IMR-90 (cell line): ENCODE results near the gene ERC2. TPM values are rescaled to one million over a fixed set of nuclear protein-coding genes. Genes with fewer than 3 reads are reported as not detected.

Source experiments
- ATAC-seq: fragments of 200-7000 bp; cut with Tn5 transposase; 2 replicates; pipeline ENCODE4 v1.9.1; 2020; ENCODE audit warnings: low read depth, mild to moderate bottlenecking, moderate library complexity
- BruUV-seq: library from RNA; stranded (reverse); fragments of 400-500 nt; replicated peaks from 2 replicates; lab custom pipeline; 2021; lab: Mats Ljungman, UMichigan
- CTCF ChIA-PET: fragments of 300-600 bp; formaldehyde crosslinking; extraction: SDS; loops from one replicate; lab custom pipeline; 2021; ENCODE audit warnings: antibody characterized with exemption; lab: Yijun Ruan, JAX
- POLR2A ChIA-PET: fragments of 300-600 bp; sonication (Branson Sonifier 250); formaldehyde crosslinking; loops from one replicate; lab custom pipeline; 2022; ENCODE audit warnings: antibody characterized with exemption; ENCODE audit not compliant: unreplicated experiment; lab: Charles Lee
- DNase-seq: peaks from one replicate; pipeline ENCODE4 v3.0.0; 2013
- H2AFZ ChIP-seq: replicated peaks from 2 replicates; pipeline ENCODE3; 2013; ENCODE audit warnings: low read length, mild to moderate bottlenecking; ENCODE audit not compliant: poor library complexity
- H2AK5ac ChIP-seq: 2 replicates; pipeline ENCODE4 v1.6.1; 2013; ENCODE audit warnings: low read depth, low read length, inconsistent platforms
- H2AK9ac ChIP-seq: replicated peaks from 2 replicates; pipeline ENCODE3; 2013; ENCODE audit warnings: mild to moderate bottlenecking, low read depth, low read length, moderate library complexity; ENCODE audit not compliant: poor library complexity
- H2BK120ac ChIP-seq: 2 replicates; pipeline ENCODE4 v1.6.1; 2013; ENCODE audit warnings: low read depth, low read length, inconsistent platforms
- H2BK15ac ChIP-seq: 3 replicates; pipeline ENCODE4 v1.6.1; 2013; ENCODE audit warnings: low read depth, low read length, inconsistent platforms
- H2BK20ac ChIP-seq: 2 replicates; pipeline ENCODE4 v1.6.1; 2013; ENCODE audit warnings: low read depth, mild to moderate bottlenecking, inconsistent platforms, low read length, moderate library complexity
- H2BK5ac ChIP-seq: 2 replicates; pipeline ENCODE4 v1.6.1; 2013; ENCODE audit warnings: mild to moderate bottlenecking, low read depth, low read length, inconsistent platforms; ENCODE audit not compliant: poor library complexity, severe bottlenecking
- H3K14ac ChIP-seq: replicated peaks from 2 replicates; pipeline ENCODE4 v1.6.1; 2013; ENCODE audit warnings: low read depth, low read length, inconsistent platforms
- H3K18ac ChIP-seq: 2 replicates; pipeline ENCODE4 v1.6.1; 2013; ENCODE audit warnings: low read depth, low read length, control low read depth
- H3K23ac ChIP-seq: 2 replicates; pipeline ENCODE4 v1.6.1; 2013; ENCODE audit warnings: low read depth, low read length, inconsistent platforms
- H3K27ac ChIP-seq: 2 replicates; pipeline ENCODE4 v1.5.1; 2013; ENCODE audit warnings: mild to moderate bottlenecking, control low read depth, low read length; ENCODE audit not compliant: insufficient read depth
- H3K27me3 ChIP-seq: 2 replicates; pipeline ENCODE4 v1.6.1; 2013; ENCODE audit warnings: low read length; ENCODE audit not compliant: control insufficient read depth, insufficient read depth
- H3K36me3 ChIP-seq: 2 replicates; pipeline ENCODE4 v1.6.1; 2013; ENCODE audit warnings: low read length, mixed read lengths; ENCODE audit not compliant: control insufficient read depth, insufficient read depth
- H3K4ac ChIP-seq: 2 replicates; pipeline ENCODE4 v1.6.1; 2013; ENCODE audit warnings: low read depth, low read length, inconsistent platforms
- H3K4me1 ChIP-seq: 2 replicates; pipeline ENCODE4 v1.6.1; 2013; ENCODE audit warnings: low read length, mixed read lengths; ENCODE audit not compliant: control insufficient read depth, insufficient read depth
- H3K4me2 ChIP-seq: 2 replicates; pipeline ENCODE4 v1.6.1; 2013; ENCODE audit warnings: low read depth, mild to moderate bottlenecking, control low read depth, low read length, moderate library complexity
- H3K4me3 ChIP-seq: 2 replicates; pipeline ENCODE4 v1.5.1; 2013; ENCODE audit warnings: low read depth, mild to moderate bottlenecking, control low read depth, low read length, moderate library complexity; ENCODE audit not compliant: insufficient read depth
- H3K56ac ChIP-seq: 2 replicates; pipeline ENCODE4 v1.6.1; 2013; ENCODE audit warnings: low read length, inconsistent platforms; ENCODE audit not compliant: insufficient read depth; ENCODE audit errors: extremely low read depth
- H3K79me1 ChIP-seq, 2 experiments: 2 replicates each; pipeline ENCODE4 v1.6.1; 2013; ENCODE audit warnings: low read length in 2 of 2, inconsistent platforms in 1 of 2, low read depth in 1 of 2
- H3K9ac ChIP-seq: 2 replicates; pipeline ENCODE4 v1.6.1; 2013; ENCODE audit warnings: low read depth, low read length, control low read depth
- H3K9me1 ChIP-seq: 2 replicates; pipeline ENCODE4 v1.6.1; 2013; ENCODE audit warnings: low read length, inconsistent platforms; ENCODE audit not compliant: insufficient read depth
- H3K9me3 ChIP-seq: 2 replicates; pipeline ENCODE4 v1.6.1; 2013; ENCODE audit warnings: low read length; ENCODE audit not compliant: control insufficient read depth, insufficient read depth
- H4K20me1 ChIP-seq: 2 replicates; pipeline ENCODE4 v1.6.1; 2013; ENCODE audit warnings: low read length, inconsistent platforms; ENCODE audit not compliant: insufficient read depth
- H4K5ac ChIP-seq: 2 replicates; pipeline ENCODE4 v1.6.1; 2013; ENCODE audit warnings: mild to moderate bottlenecking, low read depth, low read length, control low read depth
- H4K8ac ChIP-seq, 2 experiments: 2 replicates each; pipeline ENCODE4 v1.6.1; 2013; ENCODE audit warnings: low read depth in 2 of 2, low read length in 2 of 2, control low read depth in 1 of 2, inconsistent platforms in 1 of 2
- H4K91ac ChIP-seq: 2 replicates; pipeline ENCODE4 v1.6.1; 2013; ENCODE audit warnings: low read depth, low read length, inconsistent platforms; ENCODE audit not compliant: insufficient read depth
- BHLHE40 ChIP-seq: fragments of 150-350 bp; IDR thresholded peaks from 2 replicates; pipeline ENCODE4 v1.6.1; 2016; ENCODE audit warnings: mild to moderate bottlenecking, low read depth, low read length
- CHD1 ChIP-seq: IDR thresholded peaks from 2 replicates; pipeline ENCODE4 v1.6.1; 2012; ENCODE audit warnings: low read depth, low read length, improper control_type of control experiment
- FOS ChIP-seq: fragments of 150-350 bp; IDR thresholded peaks from 2 replicates; pipeline ENCODE4 v1.6.1; 2016; ENCODE audit warnings: low read depth, low read length
- NFE2L2 ChIP-seq: fragments of 150-350 bp; IDR thresholded peaks from 2 replicates; pipeline ENCODE4 v1.6.1; 2016; ENCODE audit warnings: low read depth, mild to moderate bottlenecking, low read length
- POLR2A ChIP-seq: IDR thresholded peaks from 2 replicates; pipeline ENCODE4 v1.6.1; 2012; ENCODE audit warnings: mild to moderate bottlenecking, low read depth, low read length
- RAD21 ChIP-seq: IDR thresholded peaks from 2 replicates; pipeline ENCODE4 v1.6.1; 2012; ENCODE audit warnings: low read length, improper control_type of control experiment
- RCOR1 ChIP-seq: IDR thresholded peaks from 2 replicates; pipeline ENCODE4 v1.6.1; 2012; ENCODE audit warnings: mild to moderate bottlenecking, low read length, improper control_type of control experiment; ENCODE audit not compliant: insufficient replicate concordance
- RFX5 ChIP-seq: IDR thresholded peaks from 2 replicates; pipeline ENCODE4 v1.8.0; 2012; ENCODE audit warnings: low read depth, mild to moderate bottlenecking, low read length, moderate library complexity
- WGBS, 2 experiments: methylation state at CpG; one replicate each; pipeline versions ENCODE4 v1.1.5 to v1.1.7; 2013; ENCODE audit warnings: missing lambda C conversion rate in 2 of 2; ENCODE audit not compliant: insufficient read length in 1 of 2; ENCODE audit errors: extremely low coverage in 2 of 2; 5-methylcytosine and 5-hydroxymethylcytosine counted together
- dilution Hi-C: fragments of 300-500 bp; cut with HindIII; formaldehyde crosslinking; loops from one replicate; pipeline ENCODE4 v1.14.3; 2018; ENCODE audit warnings: low sequenced_read_pairs; ENCODE audit not compliant: unreplicated experiment
- in situ Hi-C: fragments of 300-500 bp; cut with MboI; formaldehyde crosslinking; loops from 3 replicates; pipeline ENCODE4 v1.14.3; 2019; ENCODE audit warnings: low sequenced_read_pairs, inconsistent platforms, mixed read lengths
- intact Hi-C: fragments of 100-400 bp; cut with micrococcal nuclease; formaldehyde crosslinking; loops from 2 replicates; pipeline ENCODE4 v1.10.0; 2022
- polyA plus RNA-seq, 3 experiments: library from polyadenylated mRNA; depleted of rRNA; stranded (reverse); fragments of >200 nt; gene quantifications; 2 replicates each; pipeline ENCODE4 v1.2.3, GENCODE V29; 2012; ENCODE audit warnings: low replicate concordance in 1 of 3
- total RNA-seq: library from RNA; depleted of rRNA; stranded (reverse); fragments of >200 nt; gene quantifications from 2 replicates; pipeline ENCODE4 v1.2.3, GENCODE V29; 2012
- TF ChIP-seq, protein P1 (sequence below): fragments of 150-350 bp; IDR thresholded peaks from 2 replicates; pipeline ENCODE4 v1.6.1; 2016; ENCODE audit warnings: low read depth, mild to moderate bottlenecking, low read length, moderate library complexity, borderline replicate concordance

Gene ERC2
- total and polyA plus RNA-seq, 2 of the 4 experiments (the other 2 are of a cell fraction), result 0.17 to 0.18 TPM

- H3K14ac ChIP-seq, result no peak overlapping the region
- ChIA-PET POLR2A (no interaction called here), CTCF (no interaction called here)
- no peak overlapping the region for H3K56ac ChIP-seq
- no CpG with 5 or more reads among the region's 1 CpG for WGBS, 2 experiments
- no peaks in the 10 kb centered on the region for H3K9me3 ChIP-seq
- peaks cover 3% of the 10 kb centered on the region; the same call in 1 of the 2 replicates for H3K9me1 ChIP-seq
- H2AK9ac ChIP-seq, result no peak overlapping the region
- H3K36me3 ChIP-seq, result no peaks in the 10 kb centered on the region
- no peak overlapping the region for H2BK15ac ChIP-seq
- no peak overlapping the region for H3K9ac ChIP-seq
- no peaks in the 10 kb centered on the region for H3K79me1 ChIP-seq
- no peak overlapping the region for H3K27ac ChIP-seq
- no peak overlapping the region for H3K4me3 ChIP-seq
- intact Hi-C loops, result loop anchor here (5.0 kb wide), 1 partner anchor 143 kb away; no protein-coding TSS in a partner anchor
- H3K4me2 ChIP-seq, result no peak overlapping the region
- peak overlapping the region; percentile 5; the same call in 1 of the 2 replicates for H4K91ac ChIP-seq
- no peak overlapping the region for H2AFZ ChIP-seq
- no TSS peak for BruUV-seq
- H4K5ac ChIP-seq, result no peak overlapping the region
- H2AK5ac ChIP-seq, result peak overlapping the region; percentile 52; the same call in 1 of the 2 replicates
- H4K8ac ChIP-seq, result no peak overlapping the region
- peaks cover 2% of the 10 kb centered on the region; the same call in 1 of the 2 replicates for H3K4me1 ChIP-seq
- H3K18ac ChIP-seq, result no peak overlapping the region
- peaks cover 4% of the 10 kb centered on the region; the same call in 1 of the 2 replicates for H3K27me3 ChIP-seq
- H2BK20ac ChIP-seq, result peak overlapping the region; percentile 28; the same call in 1 of the 2 replicates
- no peaks in the 10 kb centered on the region for H4K20me1 ChIP-seq
- H3K4ac ChIP-seq, result no peak overlapping the region; the same call in 1 of the 2 replicates
- DNase-seq (no peak), ATAC-seq (no peak)
- no peak overlapping the region for H2BK120ac ChIP-seq
- dilution Hi-C loops, result no loop called here
- H2BK5ac ChIP-seq, result no peak overlapping the region
- TF ChIP-seq FOS, result no peak
- TF ChIP-seq RAD21, result no peak
- no peak for TF ChIP-seq BHLHE40
- no peak for TF ChIP-seq NFE2L2
- TF ChIP-seq POLR2A, result no peak
- TF ChIP-seq CHD1, result no peak
- no peak for TF ChIP-seq RCOR1
- TF ChIP-seq, protein P1, sequence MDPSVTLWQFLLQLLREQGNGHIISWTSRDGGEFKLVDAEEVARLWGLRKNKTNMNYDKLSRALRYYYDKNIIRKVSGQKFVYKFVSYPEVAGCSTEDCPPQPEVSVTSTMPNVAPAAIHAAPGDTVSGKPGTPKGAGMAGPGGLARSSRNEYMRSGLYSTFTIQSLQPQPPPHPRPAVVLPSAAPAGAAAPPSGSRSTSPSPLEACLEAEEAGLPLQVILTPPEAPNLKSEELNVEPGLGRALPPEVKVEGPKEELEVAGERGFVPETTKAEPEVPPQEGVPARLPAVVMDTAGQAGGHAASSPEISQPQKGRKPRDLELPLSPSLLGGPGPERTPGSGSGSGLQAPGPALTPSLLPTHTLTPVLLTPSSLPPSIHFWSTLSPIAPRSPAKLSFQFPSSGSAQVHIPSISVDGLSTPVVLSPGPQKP, result no peak
- TF ChIP-seq RFX5, result no peak
- in situ Hi-C loops, result no loop called here
- no peak overlapping the region for H3K23ac ChIP-seq
These were observed 719.2 kb downstream of the ERC2 start for GRCh38 chr3:55749036-55749435.
